ENCODE results near the gene POM121L12. TPM values are rescaled to one million over a fixed set of nuclear protein-coding genes. Genes with fewer than 3 reads are reported as not detected.

POM121L12 gene
- total and polyA plus RNA-seq, 4 donors: not detected

DNA sequence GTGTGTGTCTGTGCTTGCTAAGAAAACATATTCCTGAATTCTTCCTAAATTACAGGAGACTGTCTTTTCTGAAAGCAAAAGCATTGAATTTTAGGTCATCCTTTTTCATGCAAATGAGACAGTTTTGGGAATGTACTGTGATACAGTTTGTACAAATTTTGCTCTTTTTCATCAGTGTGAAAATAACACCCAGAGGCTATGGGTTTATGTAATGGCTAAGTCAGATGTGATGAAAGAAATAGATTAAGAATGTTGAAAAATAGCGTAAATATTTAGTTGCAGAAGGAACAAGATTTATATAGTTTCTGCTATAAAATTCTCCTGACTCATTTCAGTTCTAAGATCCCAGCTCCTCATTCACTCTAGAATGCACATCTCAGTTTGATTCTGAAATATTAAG, 24.6 kb downstream of the POM121L12 start:
- TF ChIP-seq GABPA (IDR thresholded peaks at IDR 0.05 in 1 of 2, conservative IDR thresholded peaks at IDR 0.05 in 1 of 2): no peak
- no peak for TF ChIP-seq HNF4G (IDR thresholded peaks at IDR 0.05)
- TF ChIP-seq, protein P1, sequence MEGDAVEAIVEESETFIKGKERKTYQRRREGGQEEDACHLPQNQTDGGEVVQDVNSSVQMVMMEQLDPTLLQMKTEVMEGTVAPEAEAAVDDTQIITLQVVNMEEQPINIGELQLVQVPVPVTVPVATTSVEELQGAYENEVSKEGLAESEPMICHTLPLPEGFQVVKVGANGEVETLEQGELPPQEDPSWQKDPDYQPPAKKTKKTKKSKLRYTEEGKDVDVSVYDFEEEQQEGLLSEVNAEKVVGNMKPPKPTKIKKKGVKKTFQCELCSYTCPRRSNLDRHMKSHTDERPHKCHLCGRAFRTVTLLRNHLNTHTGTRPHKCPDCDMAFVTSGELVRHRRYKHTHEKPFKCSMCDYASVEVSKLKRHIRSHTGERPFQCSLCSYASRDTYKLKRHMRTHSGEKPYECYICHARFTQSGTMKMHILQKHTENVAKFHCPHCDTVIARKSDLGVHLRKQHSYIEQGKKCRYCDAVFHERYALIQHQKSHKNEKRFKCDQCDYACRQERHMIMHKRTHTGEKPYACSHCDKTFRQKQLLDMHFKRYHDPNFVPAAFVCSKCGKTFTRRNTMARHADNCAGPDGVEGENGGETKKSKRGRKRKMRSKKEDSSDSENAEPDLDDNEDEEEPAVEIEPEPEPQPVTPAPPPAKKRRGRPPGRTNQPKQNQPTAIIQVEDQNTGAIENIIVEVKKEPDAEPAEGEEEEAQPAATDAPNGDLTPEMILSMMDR (IDR thresholded peaks at IDR 0.05; ENCODE audit: low read depth, low read length, missing input control): no peak
- TF ChIP-seq SP1 (IDR thresholded peaks at IDR 0.05): no peak
- TF ChIP-seq HNF4A (conservative IDR thresholded peaks at IDR 0.05): no peak
- no peak for TF ChIP-seq ATF3 (IDR thresholded peaks at IDR 0.05)
- TF ChIP-seq, protein P2, sequence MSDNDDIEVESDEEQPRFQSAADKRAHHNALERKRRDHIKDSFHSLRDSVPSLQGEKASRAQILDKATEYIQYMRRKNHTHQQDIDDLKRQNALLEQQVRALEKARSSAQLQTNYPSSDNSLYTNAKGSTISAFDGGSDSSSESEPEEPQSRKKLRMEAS (IDR thresholded peaks at IDR 0.05): no peak
- TF ChIP-seq YY1 (IDR thresholded peaks at IDR 0.05): no peak
- no peak for TF ChIP-seq JUND (IDR thresholded peaks at IDR 0.05)
- no peak for TF ChIP-seq NR2F2 (IDR thresholded peaks at IDR 0.05)
- TF ChIP-seq RXRA (IDR thresholded peaks at IDR 0.05): no peak
- no peak for TF ChIP-seq ZBTB33 (IDR thresholded peaks at IDR 0.05)
- TF ChIP-seq REST (IDR thresholded peaks at IDR 0.05): no peak
- TF ChIP-seq FOXA2 (IDR thresholded peaks at IDR 0.05): no peak
- TF ChIP-seq RAD21 (IDR thresholded peaks at IDR 0.05): no peak
- TF ChIP-seq EGR1 (IDR thresholded peaks at IDR 0.05; ENCODE audit: low read depth in 2 of 2): no peak
- 88% methylated on average over 1 of the region's 1 CpG for WGBS

GRCh38 chr7:53062796-53063195, 27.4 kb downstream of the POM121L12 start:
- Histone ChIP-seq H3K9ac (ENCODE audit: low read depth in 1 of 2, low read length in 2 of 2) (no peak overlapping the region), H3K36me3 (ENCODE audit: control insufficient read depth in 4 of 4, insufficient read depth in 3 of 4, low read depth in 1 of 4, low read length in 3 of 4) (no peaks in the 10 kb centered on the region), H3K27ac (ENCODE audit: low read depth in 1 of 2, low read length in 2 of 2) (no peak overlapping the region), H3K9me3 (ENCODE audit: control insufficient read depth in 4 of 4, low read length in 3 of 4) (peaks cover 0 to 6% (median 0%) of the 10 kb centered on the region in 4 donors), H3K4me3 (ENCODE audit: low read depth in 1 of 3, low read length in 3 of 3) (no peak overlapping the region), H3K4me1 (ENCODE audit: control insufficient read depth in 4 of 4, insufficient read depth in 4 of 4, low read length in 3 of 4) (no peaks in the 10 kb centered on the region), H3K27me3 (ENCODE audit: control insufficient read depth in 4 of 4, insufficient read depth in 4 of 4, low read length in 3 of 4) (no peaks in the 10 kb centered on the region)
- no peak for TF ChIP-seq GABPA (IDR thresholded peaks at IDR 0.05 in 1 of 2, conservative IDR thresholded peaks at IDR 0.05 in 1 of 2)
- TF ChIP-seq TAF1 (conservative IDR thresholded peaks at IDR 0.05): no peak
- TF ChIP-seq FOXA1 (IDR thresholded peaks at IDR 0.05): no peak
- TF ChIP-seq HNF4G (IDR thresholded peaks at IDR 0.05): no peak
- TF ChIP-seq RAD21 (IDR thresholded peaks at IDR 0.05): no peak
- TF ChIP-seq SP1 (IDR thresholded peaks at IDR 0.05): no peak
- no peak for TF ChIP-seq HNF4A (conservative IDR thresholded peaks at IDR 0.05)
- no peak for DNase-seq (ENCODE audit: low spot score)

More for the DNA sequence above, 24.6 kb downstream of the POM121L12 start:
- DNase-seq (ENCODE audit: low spot score): no peak
- H3K9ac ChIP-seq (ENCODE audit: low read depth in 1 of 2, low read length in 2 of 2): no peak overlapping the region
- H3K27ac ChIP-seq (ENCODE audit: low read depth in 1 of 2, low read length in 2 of 2): no peak overlapping the region
- H3K4me1 ChIP-seq (ENCODE audit: control insufficient read depth in 4 of 4, insufficient read depth in 4 of 4, low read length in 3 of 4): no peaks in the 10 kb centered on the region
- no peak overlapping the region for H3K4me3 ChIP-seq (ENCODE audit: low read depth in 1 of 3, low read length in 3 of 3)
- H3K27me3 ChIP-seq (ENCODE audit: control insufficient read depth in 4 of 4, insufficient read depth in 4 of 4, low read length in 3 of 4): no peaks in the 10 kb centered on the region
- H3K36me3 ChIP-seq (ENCODE audit: control insufficient read depth in 4 of 4, insufficient read depth in 3 of 4, low read depth in 1 of 4, low read length in 3 of 4): no peaks in the 10 kb centered on the region
- peaks cover 0 to 8% (median 0%) of the 10 kb centered on the region in 4 donors for H3K9me3 ChIP-seq (ENCODE audit: control insufficient read depth in 4 of 4, low read length in 3 of 4)
